Kidney (tissue), 14 donors: ENCODE measurements around the gene ADGRA3. TPM values are rescaled to one million over a fixed set of nuclear protein-coding genes. Genes with fewer than 3 reads are reported as not detected.
"Not testable (repeated sequence)": the region's sequence is repeated elsewhere in the genome, so short reads cannot be mapped to it uniquely, and the experiment has no call there.

Source experiments
- DNase-seq, 5 donors: peaks; one replicate each; pipeline ENCODE4 v3.0.0-alpha.2; 2013 to 2020
- FAIRE-seq: peaks from 2 replicates; lab custom pipeline; 2012; peaks lifted over from hg19 to GRCh38; lab: Jason Lieb, UNC
- H3K27ac ChIP-seq, 2 donors: one replicate each; pipeline ENCODE4 v1.7.0; 2013; ENCODE audit warnings: low read depth in 2 of 2, low read length in 2 of 2, inconsistent platforms in 1 of 2
- H3K27me3 ChIP-seq: one replicate; pipeline ENCODE4 v1.7.1; 2013; ENCODE audit warnings: low read length, inconsistent platforms; ENCODE audit not compliant: control insufficient read depth, insufficient read depth
- H3K36me3 ChIP-seq, 3 donors: one replicate each; pipeline versions ENCODE4 v1.7.0 to v1.7.1; 2013; ENCODE audit warnings: low read length in 3 of 3, control low read depth in 1 of 3, inconsistent platforms in 1 of 3; ENCODE audit not compliant: insufficient read depth in 3 of 3, control insufficient read depth in 2 of 3
- H3K4me1 ChIP-seq, 3 donors: one replicate each; pipeline versions ENCODE4 v1.7.0 to v1.7.1; 2013; ENCODE audit warnings: low read length in 3 of 3, inconsistent platforms in 1 of 3, low read depth in 1 of 3; ENCODE audit not compliant: control insufficient read depth in 2 of 3, insufficient read depth in 2 of 3
- H3K4me3 ChIP-seq, 3 donors: one replicate each; pipeline versions ENCODE4 v1.7.0 to v1.8.1; 2013; ENCODE audit warnings: low read length in 3 of 3, control low read depth in 1 of 3, inconsistent platforms in 1 of 3
- H3K9ac ChIP-seq, 3 donors: one replicate each; pipeline versions ENCODE4 v1.7.0 to v1.7.1; 2013; ENCODE audit warnings: low read length in 3 of 3, control low read depth in 1 of 3, inconsistent platforms in 1 of 3
- H3K9me3 ChIP-seq, 3 donors: one replicate each; pipeline versions ENCODE4 v1.7.0 to v1.7.1; 2013; ENCODE audit warnings: low read length in 3 of 3, control low read depth in 1 of 3, inconsistent platforms in 1 of 3; ENCODE audit not compliant: control insufficient read depth in 2 of 3, insufficient read depth in 1 of 3
- CTCF ChIP-seq: IDR thresholded peaks from 3 replicates; pipeline ENCODE4 v1.5.1; 2012; ENCODE audit warnings: mild to moderate bottlenecking, moderate library complexity, borderline replicate concordance; ENCODE audit not compliant: insufficient read depth; ENCODE audit errors: extremely low read depth
- intact Hi-C: fragments of 100-400 bp; cut with DNase I; formaldehyde crosslinking; loops from one replicate; pipeline ENCODE4 v1.11.1; 2022
- polyA plus RNA-seq: library from polyadenylated mRNA; stranded (reverse); fragments of 350-450 nt; fragmentation: Illumina TruSeq; extraction: RNeasy Lipid Tissue Mini Kit (QIAGEN cat#74804); gene quantifications from one replicate; pipeline ENCODE4 v1.2.3, GENCODE V29; 2014; ENCODE audit warnings: low read depth, low replicate concordance; ENCODE audit not compliant: insufficient read depth
- total RNA-seq: library from RNA; stranded (reverse); fragmentation: NEBNext Ultra II Directional; extraction: Animal tissue kit (Norgen Biotek cat#: 25700); gene quantifications from one replicate; pipeline ENCODE4 v1.2.1, GENCODE V29; 2021
- donor health status: control.
- donor health status: control.
- donor health status: control.
- donor health status: control.
- donor health status: control.
- donor health status: DM: yes; HTN: yes; CAD: no.
- donor health status: Normal renal cell carcinoma (clear cell type).

Gene ADGRA3
- total and polyA plus RNA-seq, 2 donors from 2014 or later: 8.2 to 28.7 TPM

DNA sequence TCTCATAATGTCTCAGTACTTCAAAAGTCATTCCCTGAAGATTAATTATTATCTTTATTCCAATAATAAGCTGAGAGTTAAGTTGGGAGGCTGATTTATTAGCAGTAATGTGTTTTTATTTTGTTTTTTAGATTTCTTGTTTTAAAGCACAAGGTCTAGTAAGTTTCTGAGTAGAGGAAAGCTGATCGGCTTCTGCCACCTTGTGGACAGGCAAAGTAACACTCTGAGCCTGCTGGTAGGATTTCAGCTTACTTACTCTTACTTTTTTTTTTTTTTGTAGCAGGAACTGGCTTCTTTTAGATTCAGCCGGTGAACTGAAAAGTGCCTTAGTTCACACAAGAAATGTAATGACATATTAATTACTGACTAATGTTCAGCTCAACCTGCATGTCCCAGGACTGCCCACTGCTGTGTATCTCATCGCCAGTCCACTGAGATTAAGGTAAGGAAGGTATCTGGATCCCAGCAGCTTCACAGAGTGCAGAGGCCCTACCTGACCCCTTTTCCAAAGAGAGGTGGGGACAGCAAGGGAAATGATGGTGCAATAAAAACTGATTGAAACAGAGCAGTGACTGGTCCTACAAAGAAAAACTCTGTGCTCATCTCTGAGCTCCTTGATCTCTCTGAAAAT lies 126.5 kb downstream of the ADGRA3 start:
- H3K36me3 ChIP-seq: peaks cover 0 to 11% (median 4%) of the 10 kb centered on the region in 3 donors
- peak; percentile 75 for TF ChIP-seq CTCF
- H3K4me3 ChIP-seq: no peak overlapping the region
- intact Hi-C loops: no loop called here
- peaks cover 0 to 4% (median 0%) of the 10 kb centered on the region in 3 donors for H3K4me1 ChIP-seq
- H3K27me3 ChIP-seq: no peaks in the 10 kb centered on the region
- H3K27ac ChIP-seq: no peak overlapping the region
- no peaks in the 10 kb centered on the region for H3K9me3 ChIP-seq
- DNase-seq (peak in 4 of 5 donors; percentile 58 to 90 (median 78)), FAIRE-seq (peak; percentile 95)
- H3K9ac ChIP-seq: no peak overlapping the region

- no peak for FAIRE-seq
Measured at GRCh38 chr4:22385611-22386011, 130.3 kb downstream of the ADGRA3 start.

DNA sequence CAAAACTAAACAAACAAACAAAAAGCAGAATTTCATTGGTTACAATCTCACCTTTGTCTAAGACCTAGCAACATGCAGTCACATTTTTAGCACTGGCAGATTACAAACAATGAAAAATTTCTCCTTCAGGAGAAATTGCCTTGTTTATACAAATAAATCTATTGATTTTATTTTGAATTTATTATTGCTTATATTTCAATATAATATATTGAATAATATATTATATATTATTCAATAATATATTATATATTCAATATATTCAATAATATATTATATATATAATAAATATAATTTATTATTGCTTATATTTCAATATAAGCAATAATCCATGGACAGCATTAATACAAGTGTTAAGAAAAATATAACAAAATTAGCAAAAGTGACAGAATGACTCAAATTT lies 131.7 kb downstream of the ADGRA3 start:
- intact Hi-C loops: no loop called here
- Histone ChIP-seq H3K27ac (no peak overlapping the region), H3K36me3 (peaks cover 2 to 11% (median 4%) of the 10 kb centered on the region in 3 donors), H3K9me3 (no peaks in the 10 kb centered on the region), H3K4me1 (no peaks in the 10 kb centered on the region), H3K4me3 (no peak overlapping the region), H3K27me3 (no peaks in the 10 kb centered on the region), H3K9ac (no peak overlapping the region)
- TF ChIP-seq CTCF: no peak
- FAIRE-seq: peak; percentile 74
- no peak for DNase-seq

More at GRCh38 chr4:22385611-22386011, 130.3 kb downstream of the ADGRA3 start:
- Histone ChIP-seq H3K4me3 (no peak overlapping the region), H3K4me1 (peaks cover 0 to under 1% (median 0%) of the 10 kb centered on the region in 3 donors), H3K9me3 (no peaks in the 10 kb centered on the region), H3K27me3 (no peaks in the 10 kb centered on the region), H3K36me3 (peaks cover 2 to 11% (median 4%) of the 10 kb centered on the region in 3 donors), H3K27ac (no peak overlapping the region), H3K9ac (no peak overlapping the region)
- no peak for TF ChIP-seq CTCF
- DNase-seq: no peak
- intact Hi-C loops: no loop called here

- DNase-seq, FAIRE-seq, H3K27me3 ChIP-seq, H3K4me3 ChIP-seq, H3K9ac ChIP-seq, H3K4me1 ChIP-seq, intact Hi-C loops, H3K9me3 ChIP-seq, H3K36me3 ChIP-seq, H3K27ac ChIP-seq: not testable (repeated sequence)
Measured at GRCh38 chr4:22382216-22382615, 133.7 kb downstream of the ADGRA3 start.
